H9 (cell line): ENCODE results near the gene SKIC8. TPM values are rescaled to one million over a fixed set of nuclear protein-coding genes. Genes with fewer than 3 reads are reported as not detected.

Source experiments
- DNase-seq: peaks from one replicate; pipeline ENCODE4 v3.0.0-alpha.2; 2017
- H2AFZ ChIP-seq: one replicate; pipeline ENCODE4 v1.6.1; 2013; ENCODE audit warnings: mild to moderate bottlenecking, low read length, control low read depth, moderate library complexity
- H2AK5ac ChIP-seq: 2 replicates; pipeline ENCODE4 v1.6.1; 2013; ENCODE audit warnings: low read length, control low read depth, mixed read lengths; ENCODE audit not compliant: insufficient read length
- H2BK120ac ChIP-seq: one replicate; pipeline ENCODE4 v1.6.1; 2013; ENCODE audit warnings: low read depth, mild to moderate bottlenecking, low read length, control low read depth, inconsistent platforms; ENCODE audit not compliant: poor library complexity, severe bottlenecking
- H2BK12ac ChIP-seq: 2 replicates; pipeline ENCODE4 v1.6.1; 2013; ENCODE audit warnings: low read length, control low read depth, mixed read lengths, low read depth; ENCODE audit not compliant: insufficient read length
- H2BK15ac ChIP-seq: 2 replicates; pipeline ENCODE4 v1.6.1; 2013; ENCODE audit warnings: low read depth, low read length, control low read depth
- H2BK20ac ChIP-seq: one replicate; pipeline ENCODE4 v1.6.1; 2013; ENCODE audit warnings: low read depth, mild to moderate bottlenecking, low read length, control low read depth, inconsistent platforms; ENCODE audit not compliant: poor library complexity, severe bottlenecking
- H2BK5ac ChIP-seq: 2 replicates; pipeline ENCODE4 v1.6.1; 2013; ENCODE audit warnings: low read length, control low read depth, mixed read lengths; ENCODE audit not compliant: insufficient read length
- H3K14ac ChIP-seq: 2 replicates; pipeline ENCODE4 v1.6.1; 2013; ENCODE audit warnings: low read length, control low read depth; ENCODE audit not compliant: insufficient read depth
- H3K18ac ChIP-seq: 2 replicates; pipeline ENCODE4 v1.6.1; 2013; ENCODE audit warnings: low read depth, mild to moderate bottlenecking, mixed read lengths, low read length, control low read depth; ENCODE audit not compliant: insufficient read length
- H3K23ac ChIP-seq: 2 replicates; pipeline ENCODE4 v1.6.1; 2013; ENCODE audit warnings: low read length, control low read depth, mixed read lengths, low read depth; ENCODE audit not compliant: insufficient read length
- H3K23me2 ChIP-seq: 2 replicates; pipeline ENCODE4 v1.6.1; 2013; ENCODE audit warnings: low read depth, mild to moderate bottlenecking, mixed read lengths, low read length, control low read depth; ENCODE audit not compliant: insufficient read length, poor library complexity, severe bottlenecking
- H3K27ac ChIP-seq: 2 replicates; pipeline ENCODE4 v1.5.1; 2013; ENCODE audit warnings: low read length, control low read depth, mixed read lengths, low read depth; ENCODE audit not compliant: insufficient read length
- H3K27me3 ChIP-seq: 2 replicates; pipeline ENCODE4 v1.6.1; 2013; ENCODE audit warnings: low read length, control low read depth, inconsistent platforms; ENCODE audit not compliant: insufficient read depth
- H3K4ac ChIP-seq: 2 replicates; pipeline ENCODE4 v1.6.1; 2013; ENCODE audit warnings: low read depth, mild to moderate bottlenecking, control low read depth, inconsistent platforms, low read length, moderate library complexity
- H3K4me1 ChIP-seq: 2 replicates; pipeline ENCODE4 v1.6.1; 2013; ENCODE audit warnings: low read length, control low read depth, inconsistent platforms; ENCODE audit not compliant: insufficient read depth
- H3K4me2 ChIP-seq: 2 replicates; pipeline ENCODE4 v1.6.1; 2013; ENCODE audit warnings: low read length, control low read depth, mixed read lengths; ENCODE audit not compliant: insufficient read length, insufficient read depth
- H3K56ac ChIP-seq: 2 replicates; pipeline ENCODE4 v1.6.1; 2013; ENCODE audit warnings: low read depth, mild to moderate bottlenecking, mixed read lengths, low read length, control low read depth; ENCODE audit not compliant: insufficient read length
- H3K79me1 ChIP-seq: 2 replicates; pipeline ENCODE4 v1.6.1; 2013; ENCODE audit warnings: low read depth, mild to moderate bottlenecking, moderate library complexity, low read length, control low read depth, inconsistent platforms; ENCODE audit not compliant: insufficient read depth, poor library complexity, severe bottlenecking
- H3K79me2 ChIP-seq: 2 replicates; pipeline ENCODE4 v1.6.1; 2013; ENCODE audit warnings: low read length, control low read depth, inconsistent platforms; ENCODE audit not compliant: insufficient read depth
- H3K9ac ChIP-seq: 2 replicates; pipeline ENCODE4 v1.6.1; 2013; ENCODE audit warnings: low read length, control low read depth, mixed read lengths; ENCODE audit not compliant: insufficient read length; ENCODE audit errors: extremely low read depth
- H3K9me3 ChIP-seq: one replicate; pipeline ENCODE4 v1.6.1; 2013; ENCODE audit warnings: low read depth, low read length, inconsistent platforms; ENCODE audit not compliant: control insufficient read depth
- H3T11ph ChIP-seq: one replicate; pipeline ENCODE4 v1.6.1; 2013; ENCODE audit warnings: mild to moderate bottlenecking, low read length, control low read depth, inconsistent platforms
- H4K20me1 ChIP-seq: one replicate; pipeline ENCODE4 v1.6.1; 2013; ENCODE audit not compliant: control insufficient read depth, insufficient read length, insufficient read depth
- H4K5ac ChIP-seq: 2 replicates; pipeline ENCODE4 v1.6.1; 2013; ENCODE audit warnings: low read depth, mild to moderate bottlenecking, mixed read lengths, low read length, control low read depth; ENCODE audit not compliant: insufficient read length
- H4K8ac ChIP-seq: replicated peaks from 2 replicates; pipeline ENCODE4 v1.6.1; 2013; ENCODE audit warnings: low read length, control low read depth, mixed read lengths, low read depth; ENCODE audit not compliant: insufficient read length
- H4K91ac ChIP-seq: 2 replicates; pipeline ENCODE4 v1.6.1; 2013; ENCODE audit warnings: low read depth, mild to moderate bottlenecking, moderate library complexity, mixed read lengths, low read length, control low read depth; ENCODE audit not compliant: insufficient read length
- H3K27ac Mint-ChIP-seq, 3 experiments: 2 replicates in 2 of 3; 3 replicates in 1 of 3; pipeline ENCODE4 v1.8.0; 2020 to 2021; ENCODE audit warnings: mixed read lengths in 3 of 3, mild to moderate bottlenecking in 1 of 3, moderate library complexity in 1 of 3
- H3K27me3 Mint-ChIP-seq: 2 replicates; pipeline ENCODE4 v1.8.0; 2021; ENCODE audit warnings: low read depth, mild to moderate bottlenecking, moderate library complexity, mixed read lengths
- H3K36me3 Mint-ChIP-seq, 3 experiments: 2 replicates in 2 of 3; 3 replicates in 1 of 3; pipeline ENCODE4 v1.8.0; 2020 to 2021; ENCODE audit warnings: low read depth in 3 of 3, mixed read lengths in 3 of 3; ENCODE audit not compliant: insufficient read depth in 1 of 3
- H3K4me1 Mint-ChIP-seq, 2 experiments: 2 replicates each; pipeline ENCODE4 v1.8.0; 2020; ENCODE audit warnings: mixed read lengths in 2 of 2
- H3K4me3 Mint-ChIP-seq, 2 experiments: 2 replicates in 1 of 2; 3 replicates in 1 of 2; pipeline ENCODE4 v1.8.0; 2020 to 2021; ENCODE audit warnings: mild to moderate bottlenecking in 2 of 2, mixed read lengths in 2 of 2, moderate library complexity in 1 of 2
- H3K9me3 Mint-ChIP-seq, 2 experiments: 2 replicates in 1 of 2; 3 replicates in 1 of 2; pipeline ENCODE4 v1.8.0; 2020; ENCODE audit warnings: mild to moderate bottlenecking in 2 of 2, mixed read lengths in 2 of 2, moderate library complexity in 1 of 2
- CTCF ChIP-seq: fragments of 200-600 bp; sonication (generic); conservative IDR thresholded peaks from 3 replicates; pipeline ENCODE4 v1.8.0; 2021; ENCODE audit warnings: antibody characterized with exemption, mild to moderate bottlenecking
- WGBS: extraction: QIAGEN DNeasy Blood & Tissue Kit; methylation state at CpG from one replicate; pipeline ENCODE4 v1.1.7; 2013; ENCODE audit warnings: missing lambda C conversion rate, low lambda C conversion rate, mixed read lengths; ENCODE audit not compliant: insufficient read length; ENCODE audit errors: extremely low coverage; 5-methylcytosine and 5-hydroxymethylcytosine counted together
- total RNA-seq: library from RNA; stranded (reverse); gene quantifications from 2 replicates; pipeline ENCODE4 v1.2.1, GENCODE V29; 2021

SKIC8 gene
- total RNA-seq, 1 experiment from 2014 or later: 45.6 TPM

- Histone ChIP-seq H2BK12ac (no peak overlapping the region), H3K14ac (no peak overlapping the region), H3K4me2 (no peak overlapping the region), H3K23me2 (no peaks in the 10 kb centered on the region), H3K27me3 (no peaks in the 10 kb centered on the region), H2BK20ac (no peak overlapping the region), H2AK5ac (no peak overlapping the region), H2BK120ac (no peak overlapping the region), H2AFZ (no peak overlapping the region), H4K5ac (no peak overlapping the region), H3K23ac (no peak overlapping the region), H3K27ac (no peak overlapping the region), H4K91ac (no peak overlapping the region), H4K8ac (no peak overlapping the region), H3K4ac (no peak overlapping the region), H3K4me1 (peaks cover 7% of the 10 kb centered on the region; the same call in 1 of the 2 replicates), H3T11ph (no peak overlapping the region), H3K56ac (no peak overlapping the region), H2BK5ac (no peak overlapping the region), H3K9ac (no peak overlapping the region), H3K79me2 (no peaks in the 10 kb centered on the region), H3K18ac (no peak overlapping the region), H2BK15ac (no peak overlapping the region), H3K79me1 (no peaks in the 10 kb centered on the region), H3K9me3 (no peaks in the 10 kb centered on the region), H4K20me1 (no peaks in the 10 kb centered on the region)
- peaks cover 2% of the 10 kb centered on the region for H3K27me3 Mint-ChIP-seq
- no peaks in the 10 kb centered on the region for H3K9me3 Mint-ChIP-seq
- no peak for DNase-seq
- no peak for TF ChIP-seq CTCF
- no peak overlapping the region for H3K27ac Mint-ChIP-seq
- WGBS: no CpG with 5 or more reads among the region's 7 CpGs
- peaks cover 23 to 41% of the 10 kb centered on the region in 2 experiments for H3K4me1 Mint-ChIP-seq
- no peak overlapping the region for H3K4me3 Mint-ChIP-seq
- H3K36me3 Mint-ChIP-seq: no peaks in the 10 kb centered on the region
Measured at GRCh38 chr15:78323693-78324092, 24.3 kb upstream of the SKIC8 start.
